T47D (cell line): ENCODE results near the gene FBXL16.
A peak's percentile ranks its signal among the peaks of the same experiment; 100 is the strongest.

ENCODE experiments used
- DNase-seq, 2 experiments: peaks; one replicate each; pipeline versions ENCODE4 v3.0.0 to v3.0.0-alpha.2; 2011 to 2012; ENCODE audit warnings: low read depth in 1 of 2, low spot score in 1 of 2
- JUND ChIP-seq: IDR thresholded peaks from 2 replicates; pipeline ENCODE4 v1.6.1; 2012; ENCODE audit warnings: low read depth
- in situ Hi-C: cut with HindIII; loops from 2 replicates; pipeline ENCODE4 v1.10.0; 2016; ENCODE audit warnings: low sequenced_read_pairs, low pct_unique_long_range_greater_than_20kb

FBXL16 gene

GRCh38 chr16:658679-659571 lies 46.7 kb downstream of the FBXL16 start:
- TF ChIP-seq JUND: no peak
- in situ Hi-C loops: no loop called here
- no peak for DNase-seq

GRCh38 chr16:657487-657886 lies 48.1 kb downstream of the FBXL16 start:
- DNase-seq: no peak
- in situ Hi-C loops: no loop called here
- no peak for TF ChIP-seq JUND

GRCh38 chr16:654034-654433 lies 51.6 kb downstream of the FBXL16 start:
- in situ Hi-C loops: no loop called here
- no peak for TF ChIP-seq JUND
- DNase-seq: no peak

GRCh38 chr16:652454-653305 lies 52.9 kb downstream of the FBXL16 start:
- DNase-seq: no peak
- in situ Hi-C loops: no loop called here
- TF ChIP-seq JUND: no peak

GRCh38 chr16:651844-652243 lies 53.8 kb downstream of the FBXL16 start:
- DNase-seq: no peak
- in situ Hi-C loops: no loop called here
- TF ChIP-seq JUND: no peak

- TF ChIP-seq JUND: no peak
Observed at GRCh38 chr16:649631-650030, 56.0 kb downstream of the FBXL16 start.

GRCh38 chr16:648781-649589 lies 56.6 kb downstream of the FBXL16 start, which contains the start of gene WDR90:
WDR90 (plus strand) TSS chr16:649365; CDS start chr16:649417, 52 bp downstream.
- in situ Hi-C loops: no loop called here
- peak; percentile 91 to 98 for DNase-seq
- no peak for TF ChIP-seq JUND

More at GRCh38 chr16:649631-650030, 56.0 kb downstream of the FBXL16 start:
- no peak for DNase-seq
- in situ Hi-C loops: no loop called here

GRCh38 chr16:648071-648780 lies 57.4 kb downstream of the FBXL16 start:
- in situ Hi-C loops: no loop called here
- no peak for TF ChIP-seq JUND
- no peak for DNase-seq

GRCh38 chr16:647173-647902 lies 58.3 kb downstream of the FBXL16 start:
- no peak for DNase-seq
- in situ Hi-C loops: no loop called here
- TF ChIP-seq JUND: no peak

- no peak for DNase-seq
- TF ChIP-seq JUND: no peak
- in situ Hi-C loops: no loop called here
Observed at GRCh38 chr16:646679-647172, 58.9 kb downstream of the FBXL16 start.
